ENCODE results near the gene THOC2. TPM values are rescaled to one million over a fixed set of nuclear protein-coding genes. Genes with fewer than 3 reads are reported as not detected.

The THOC2 gene
- polyA plus RNA-seq, 3 donors: 12.5 to 44.7 (median 21.4) TPM

- H3K36me3 ChIP-seq (replicated peaks in 1 of 2; ENCODE audit: control insufficient read depth in 1 of 2, insufficient read depth in 2 of 2, low read length in 2 of 2): peaks cover 0 to 2% of the 10 kb centered on the region in 2 donors
- no peak overlapping the region for H3K4me2 ChIP-seq (replicated peaks; ENCODE audit: extremely low read depth, low read length, poor library complexity, severe bottlenecking)
- no peak for TF ChIP-seq CTCF (IDR thresholded peaks at IDR 0.05)
- peaks cover 35% of the 10 kb centered on the region for H3K79me2 ChIP-seq (ENCODE audit: insufficient read depth, low read length)
- Mint-ChIP-seq H3K4me3 (no peak overlapping the region), H3K9me3 (peaks cover 0 to 4% (median 0%) of the 10 kb centered on the region in 7 donors), H3K36me3 (peaks cover 12 to 15% of the 10 kb centered on the region in 2 donors), H3K4me1 (no peaks in the 10 kb centered on the region), H3K27me3 (ENCODE audit: low read depth in 3 of 3) (peaks cover 0 to 1% (median 0%) of the 10 kb centered on the region in 3 donors), H3K27ac (no peak overlapping the region)
- H3K9me3 ChIP-seq (replicated peaks in 1 of 2; ENCODE audit: control insufficient read depth in 1 of 2, insufficient read depth in 1 of 2, low read length in 2 of 2): no peaks in the 10 kb centered on the region
- H4K20me1 ChIP-seq (ENCODE audit: insufficient read depth, low read length): no peaks in the 10 kb centered on the region
- DNase-seq: no peak
- no peak overlapping the region for H2AFZ ChIP-seq (ENCODE audit: insufficient read depth, low read depth, low read length, poor library complexity, severe bottlenecking)
- H3K4me3 ChIP-seq (replicated peaks in 1 of 3; ENCODE audit: low read depth in 2 of 3, low read length in 3 of 3): no peak overlapping the region
- H3K27me3 ChIP-seq (ENCODE audit: control insufficient read depth in 2 of 2, insufficient read depth in 2 of 2, low read length in 2 of 2): no peaks in the 10 kb centered on the region
- intact Hi-C loops (cut with micrococcal nuclease): no loop called here
- no peaks in the 10 kb centered on the region for H3K4me1 ChIP-seq (ENCODE audit: control insufficient read depth in 1 of 2, insufficient read depth in 2 of 2, low read length in 2 of 2)
- no CpG with 5 or more reads among the region's 2 CpGs for whole genome bisulfite sequencing (ENCODE audit: insufficient coverage)
- H3K27ac ChIP-seq (ENCODE audit: low read depth in 1 of 2, low read length in 2 of 2): no peak overlapping the region
- H3K9ac ChIP-seq (ENCODE audit: insufficient read depth, low read length, poor library complexity, severe bottlenecking): no peak overlapping the region
Observed at GRCh38 chrX:123704781-123705180, 28.1 kb downstream of the THOC2 start.

GRCh38 chrX:123698979-123699520, 33.8 kb downstream of the THOC2 start:
- Histone ChIP-seq H4K20me1 (ENCODE audit: insufficient read depth, low read length) (no peaks in the 10 kb centered on the region), H2AFZ (ENCODE audit: insufficient read depth, low read depth, low read length, poor library complexity, severe bottlenecking) (no peak overlapping the region), H3K9ac (ENCODE audit: insufficient read depth, low read length, poor library complexity, severe bottlenecking) (no peak overlapping the region), H3K36me3 (replicated peaks in 1 of 2; ENCODE audit: control insufficient read depth in 1 of 2, insufficient read depth in 2 of 2, low read length in 2 of 2) (peaks cover 0 to 12% of the 10 kb centered on the region in 2 donors), H3K9me3 (replicated peaks in 1 of 2; ENCODE audit: control insufficient read depth in 1 of 2, insufficient read depth in 1 of 2, low read length in 2 of 2) (no peaks in the 10 kb centered on the region), H3K4me3 (replicated peaks in 1 of 3; ENCODE audit: low read depth in 2 of 3, low read length in 3 of 3) (no peak overlapping the region), H3K27me3 (ENCODE audit: control insufficient read depth in 2 of 2, insufficient read depth in 2 of 2, low read length in 2 of 2) (no peaks in the 10 kb centered on the region), H3K79me2 (ENCODE audit: insufficient read depth, low read length) (peaks cover 2% of the 10 kb centered on the region), H3K27ac (ENCODE audit: low read depth in 1 of 2, low read length in 2 of 2) (no peak overlapping the region), H3K4me2 (replicated peaks; ENCODE audit: extremely low read depth, low read length, poor library complexity, severe bottlenecking) (no peak overlapping the region), H3K4me1 (ENCODE audit: control insufficient read depth in 1 of 2, insufficient read depth in 2 of 2, low read length in 2 of 2) (no peaks in the 10 kb centered on the region)
- H3K36me3 Mint-ChIP-seq: peaks cover 9 to 15% of the 10 kb centered on the region in 2 donors
- no peaks in the 10 kb centered on the region for H3K27me3 Mint-ChIP-seq (ENCODE audit: low read depth in 3 of 3)
- intact Hi-C loops (cut with micrococcal nuclease): no loop called here
- no peak overlapping the region for H3K27ac Mint-ChIP-seq
- peaks cover 2% of the 10 kb centered on the region for H3K4me1 Mint-ChIP-seq
- H3K9me3 Mint-ChIP-seq: no peaks in the 10 kb centered on the region
- no peak overlapping the region for H3K4me3 Mint-ChIP-seq
- TF ChIP-seq CTCF (IDR thresholded peaks at IDR 0.05): no peak
- DNase-seq: no peak

Measured in CD14-positive monocyte (primary cell).